ENCODE measurements around the gene GPSM1.
"Not testable (repeated sequence)": the region's sequence is repeated elsewhere in the genome, so short reads cannot be mapped to it uniquely, and the experiment has no call there.

The GPSM1 gene

GRCh38 chr9:136347472-136348256 is 20.3 kb downstream of the GPSM1 start:
- H2AFZ ChIP-seq (ENCODE audit: low read depth, low read length) = no peak overlapping the region
- H3K4me3 ChIP-seq (ENCODE audit: low read length) = no peak overlapping the region
- TF ChIP-seq EZH2phosphoT487 (IDR thresholded peaks at IDR 0.05; ENCODE audit: low read depth) (no peak), CTCF (IDR thresholded peaks at IDR 0.05; ENCODE audit: low read depth, low read length) (no peak)
- H4K20me1 ChIP-seq (ENCODE audit: insufficient read depth, low read length) = no peaks in the 10 kb centered on the region
- no peaks in the 10 kb centered on the region for H3K79me2 ChIP-seq (ENCODE audit: low read length)
- H3K9ac ChIP-seq (ENCODE audit: low read length) = no peak overlapping the region
- no peak overlapping the region for H3K27ac ChIP-seq (ENCODE audit: low read length)
- no peaks in the 10 kb centered on the region for H3K36me3 ChIP-seq (replicated peaks; ENCODE audit: low read depth, low read length)
- H3K9me3 ChIP-seq (ENCODE audit: insufficient read depth, low read length) = no peaks in the 10 kb centered on the region
- no peaks in the 10 kb centered on the region for H3K4me1 ChIP-seq (ENCODE audit: low read length)
- H3K27me3 ChIP-seq (ENCODE audit: low read depth, low read length) = peaks cover 2% of the 10 kb centered on the region; the same call in 1 of the 2 replicates
- no peak overlapping the region for H3K4me2 ChIP-seq (ENCODE audit: low read length)

DNA sequence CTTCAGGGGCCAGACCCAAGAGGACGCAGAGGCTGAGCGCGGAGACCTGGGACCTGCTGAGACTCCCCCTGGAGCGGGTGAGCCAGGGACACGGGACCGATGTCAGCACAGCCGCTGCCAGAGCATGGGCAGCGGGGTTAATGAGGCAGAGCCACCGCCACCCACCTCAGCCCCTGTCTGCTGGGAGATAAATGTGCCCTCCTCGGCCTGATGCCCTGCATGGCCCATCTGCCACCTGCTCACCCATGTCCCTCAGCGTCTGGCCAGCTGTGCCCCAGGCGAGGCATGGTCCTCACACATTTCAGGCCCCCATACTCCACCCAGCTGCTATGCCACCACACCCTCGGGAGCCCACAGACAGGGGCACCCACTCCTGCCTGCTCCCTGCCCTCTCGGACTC is 21.4 kb downstream of the GPSM1 start:
- peaks cover 3% of the 10 kb centered on the region; the same call in 1 of the 2 replicates for H4K20me1 ChIP-seq (ENCODE audit: insufficient read depth, low read length)
- H3K4me2 ChIP-seq (ENCODE audit: low read length) = no peak overlapping the region
- TF ChIP-seq CTCF (IDR thresholded peaks at IDR 0.05; ENCODE audit: low read depth, low read length) (no peak), EZH2phosphoT487 (IDR thresholded peaks at IDR 0.05; ENCODE audit: low read depth) (no peak)
- no peak overlapping the region for H3K27ac ChIP-seq (ENCODE audit: low read length)
- no peak overlapping the region for H3K9ac ChIP-seq (ENCODE audit: low read length)
- no peak overlapping the region for H2AFZ ChIP-seq (ENCODE audit: low read depth, low read length)
- H3K36me3 ChIP-seq (replicated peaks; ENCODE audit: low read depth, low read length) = no peaks in the 10 kb centered on the region
- H3K27me3 ChIP-seq (ENCODE audit: low read depth, low read length) = peaks cover 13% of the 10 kb centered on the region; the same call in 1 of the 2 replicates
- H3K79me2 ChIP-seq (ENCODE audit: low read length) = no peaks in the 10 kb centered on the region
- no peak overlapping the region for H3K4me3 ChIP-seq (ENCODE audit: low read length)
- H3K9me3 ChIP-seq (ENCODE audit: insufficient read depth, low read length) = no peaks in the 10 kb centered on the region
- no peaks in the 10 kb centered on the region for H3K4me1 ChIP-seq (ENCODE audit: low read length)

DNA sequence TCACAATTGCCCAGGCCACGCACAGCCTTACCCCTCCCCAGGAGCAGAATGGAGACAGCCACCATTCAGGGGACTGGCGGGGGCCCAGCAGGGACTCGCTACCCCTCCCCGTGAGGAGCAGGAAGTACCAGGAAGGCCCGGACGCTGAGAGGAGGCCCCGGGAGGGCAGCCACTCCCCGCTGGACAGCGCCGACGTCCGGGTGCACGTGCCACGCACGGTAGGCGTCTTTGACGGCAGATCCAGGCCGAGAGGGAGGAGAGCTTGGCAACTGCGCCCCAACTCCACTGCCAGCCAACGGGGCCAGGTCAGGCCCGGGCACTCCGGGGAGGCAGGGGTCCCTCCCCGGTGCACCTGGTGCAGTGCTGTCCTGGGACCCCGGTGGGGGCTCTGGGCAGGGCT is 22.2 kb downstream of the GPSM1 start:
- H3K4me2 ChIP-seq (ENCODE audit: low read length) = no peak overlapping the region
- no peaks in the 10 kb centered on the region for H3K4me1 ChIP-seq (ENCODE audit: low read length)
- H3K27ac ChIP-seq (ENCODE audit: low read length) = no peak overlapping the region
- TF ChIP-seq CTCF (IDR thresholded peaks at IDR 0.05; ENCODE audit: low read depth, low read length) = no peak
- TF ChIP-seq EZH2phosphoT487 (IDR thresholded peaks at IDR 0.05; ENCODE audit: low read depth) = no peak
- H3K9me3 ChIP-seq (ENCODE audit: insufficient read depth, low read length) = no peaks in the 10 kb centered on the region
- no peak overlapping the region for H3K9ac ChIP-seq (ENCODE audit: low read length)
- H3K4me3 ChIP-seq (ENCODE audit: low read length) = no peak overlapping the region
- H3K27me3 ChIP-seq (ENCODE audit: low read depth, low read length) = peaks cover 19% of the 10 kb centered on the region
- no peaks in the 10 kb centered on the region for H3K79me2 ChIP-seq (ENCODE audit: low read length)
- no peak overlapping the region for H2AFZ ChIP-seq (ENCODE audit: low read depth, low read length)
- no peaks in the 10 kb centered on the region for H3K36me3 ChIP-seq (replicated peaks; ENCODE audit: low read depth, low read length)
- peaks cover 3% of the 10 kb centered on the region; the same call in 1 of the 2 replicates for H4K20me1 ChIP-seq (ENCODE audit: insufficient read depth, low read length)

DNA sequence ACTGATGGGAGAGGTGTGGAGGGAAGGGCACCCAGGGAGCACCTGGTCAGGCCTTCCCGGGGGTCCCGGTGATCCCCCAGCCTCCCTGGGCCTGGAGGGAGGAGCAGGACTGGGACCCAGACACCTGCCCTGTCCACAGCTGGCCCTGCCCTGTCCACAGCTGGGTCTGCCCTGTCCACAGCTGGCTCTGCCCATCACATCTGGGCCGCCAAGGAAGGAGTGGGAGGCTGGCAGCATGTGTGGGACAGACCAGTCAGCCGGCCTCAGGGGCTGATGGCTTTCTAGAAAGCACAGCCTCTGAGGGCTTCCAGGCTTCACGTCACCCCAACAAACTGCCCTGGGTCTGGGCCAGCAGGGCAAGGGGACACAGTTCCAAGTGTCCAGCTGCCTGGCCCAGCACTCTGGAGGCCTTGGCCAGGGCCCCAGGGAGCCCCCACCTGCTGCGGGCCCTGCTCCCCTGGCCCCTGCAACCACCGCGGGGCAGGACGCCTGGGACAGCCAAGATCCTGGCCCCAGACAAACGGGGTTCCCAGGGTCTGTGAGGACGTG is 24.0 kb downstream of the GPSM1 start:
- H3K4me3 ChIP-seq (ENCODE audit: low read length) = no peak overlapping the region
- no peaks in the 10 kb centered on the region for H3K79me2 ChIP-seq (ENCODE audit: low read length)
- peaks cover 20% of the 10 kb centered on the region for H3K27me3 ChIP-seq (ENCODE audit: low read depth, low read length)
- H3K9me3 ChIP-seq (ENCODE audit: insufficient read depth, low read length) = no peaks in the 10 kb centered on the region
- no peak overlapping the region for H3K27ac ChIP-seq (ENCODE audit: low read length)
- no peak overlapping the region for H3K4me2 ChIP-seq (ENCODE audit: low read length)
- no peaks in the 10 kb centered on the region for H3K36me3 ChIP-seq (replicated peaks; ENCODE audit: low read depth, low read length)
- H3K9ac ChIP-seq (ENCODE audit: low read length) = no peak overlapping the region
- H3K4me1 ChIP-seq (ENCODE audit: low read length) = no peaks in the 10 kb centered on the region
- H2AFZ ChIP-seq (ENCODE audit: low read depth, low read length) = no peak overlapping the region
- TF ChIP-seq EZH2phosphoT487 (IDR thresholded peaks at IDR 0.05; ENCODE audit: low read depth) = no peak
- no peak for TF ChIP-seq CTCF (IDR thresholded peaks at IDR 0.05; ENCODE audit: low read depth, low read length)
- H4K20me1 ChIP-seq (ENCODE audit: insufficient read depth, low read length) = peaks cover 3% of the 10 kb centered on the region; the same call in 1 of the 2 replicates

- H4K20me1 ChIP-seq (ENCODE audit: insufficient read depth, low read length); H3K4me3 ChIP-seq (ENCODE audit: low read length); H3K9me3 ChIP-seq (ENCODE audit: insufficient read depth, low read length); H3K4me2 ChIP-seq (ENCODE audit: low read length); H3K36me3 ChIP-seq (replicated peaks; ENCODE audit: low read depth, low read length); H3K79me2 ChIP-seq (ENCODE audit: low read length); H3K9ac ChIP-seq (ENCODE audit: low read length); H3K27ac ChIP-seq (ENCODE audit: low read length); H2AFZ ChIP-seq (ENCODE audit: low read depth, low read length); H3K4me1 ChIP-seq (ENCODE audit: low read length): not testable (repeated sequence)
- peaks cover 20% of the 10 kb centered on the region for H3K27me3 ChIP-seq (ENCODE audit: low read depth, low read length)
Observed at GRCh38 chr9:136351868-136352267, 24.5 kb downstream of the GPSM1 start.
